Measurements from ENCODE around the gene CACFD1. TPM values are rescaled to one million over a fixed set of nuclear protein-coding genes. Genes with fewer than 3 reads are reported as not detected.
A peak's percentile ranks its signal among the peaks of the same experiment; 100 is the strongest.

CACFD1 gene
- total RNA-seq, 1 experiment from 2014 or later, result 7.5 TPM

DNA sequence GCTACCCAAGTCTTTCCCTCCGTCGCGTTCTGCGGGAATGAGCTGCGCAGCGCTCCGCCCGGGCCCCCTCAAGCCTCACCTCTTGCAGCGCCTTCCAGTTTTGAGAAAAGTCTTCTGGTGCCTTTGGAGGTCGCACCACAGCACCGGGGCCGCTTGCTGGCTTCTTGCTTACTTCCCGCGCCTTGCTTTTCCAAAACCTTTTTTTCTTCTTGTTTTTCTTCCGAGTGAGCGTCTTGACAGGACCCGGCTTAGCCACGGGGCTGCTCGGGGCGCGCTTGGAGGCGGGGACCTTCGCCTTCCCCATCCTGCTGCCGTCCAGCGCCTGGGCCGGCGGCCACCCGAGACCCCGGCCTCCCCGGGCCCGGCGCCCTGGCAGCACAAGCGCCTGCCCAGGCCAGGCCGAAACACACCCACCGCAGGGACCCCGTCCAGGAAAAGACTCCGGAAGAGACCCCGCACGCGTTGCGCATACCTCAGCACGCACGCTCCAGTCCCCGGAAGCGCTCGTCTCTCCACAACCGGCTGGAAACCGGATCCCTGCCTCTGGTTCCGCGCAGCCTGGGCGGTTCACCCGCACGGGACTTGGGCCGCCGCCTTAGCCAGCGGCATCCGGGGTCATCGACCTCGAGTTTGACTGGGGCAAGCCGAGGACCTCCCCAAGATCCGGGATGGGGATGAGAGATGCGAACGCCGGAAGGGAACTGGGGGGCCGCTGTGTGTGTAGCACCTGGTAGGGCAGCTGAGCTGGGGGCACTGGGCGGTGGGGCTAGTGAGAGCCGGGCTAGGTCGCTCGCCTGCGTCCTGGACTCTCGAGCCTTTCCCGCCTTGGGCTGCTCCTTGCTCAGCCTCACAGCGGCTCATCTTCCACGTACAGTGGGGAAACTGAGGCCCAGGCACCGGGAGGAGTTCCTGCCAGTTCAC, 42.0 kb upstream of the CACFD1 start, which contains the start of gene REXO4:
REXO4 (minus strand) TSS at position 470 of the 921 bp plus-strand sequence; CDS start at position 304, 166 bp downstream.
- POLR2A ChIA-PET (ENCODE audit: unreplicated experiment), result no interaction called here
- BruUV-seq (replicated peaks), result TSS peak; percentile 83

DNA sequence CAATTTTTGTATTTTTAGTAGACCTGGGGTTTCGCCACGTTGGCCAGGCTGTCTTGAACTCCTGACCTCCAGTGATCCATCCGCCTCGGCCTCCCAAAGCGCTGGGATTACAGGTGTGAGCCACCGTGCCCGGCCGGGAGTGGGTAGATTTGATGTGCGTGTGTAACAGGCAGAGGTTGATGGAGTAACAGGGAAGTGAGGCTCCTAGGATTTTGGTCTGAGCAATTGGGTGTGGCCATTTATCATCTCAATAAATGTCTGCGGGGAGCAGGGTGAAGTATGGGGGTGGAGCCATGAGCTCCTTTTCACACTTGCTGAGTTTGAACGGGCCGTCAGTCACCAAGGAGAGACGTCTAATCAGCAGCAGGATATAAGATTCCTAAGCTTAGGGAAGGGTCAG, 40.8 kb upstream of the CACFD1 start:
- Histone ChIP-seq H3K4me2 (ENCODE audit: low read length) (0 out of 2 replicates have a peak overlapping the region, but pooled peaks have one; percentile 86), H3K9me3 (ENCODE audit: low read length) (no peaks in the 10 kb centered on the region), H3K9ac (ENCODE audit: low read length) (no peak overlapping the region), H3K27ac (ENCODE audit: low read length) (no peak overlapping the region), H3K9me2 (replicated peaks; ENCODE audit: low read length) (no peaks in the 10 kb centered on the region), H3F3A (ENCODE audit: low read length, unreplicated experiment) (no peaks in the 10 kb centered on the region), H3K4me3 (ENCODE audit: low read length) (no peak overlapping the region), H3K36me3 (ENCODE audit: low read depth, low read length) (peaks cover 11% of the 10 kb centered on the region), H3K79me2 (ENCODE audit: low read length) (peaks cover 38% of the 10 kb centered on the region), H3K4me1 (ENCODE audit: insufficient read depth, low read length) (peaks cover 7% of the 10 kb centered on the region; the same call in 1 of the 2 replicates), H3K27me3 (ENCODE audit: low read length) (no peaks in the 10 kb centered on the region), H4K20me1 (ENCODE audit: low read length) (no peaks in the 10 kb centered on the region), H2AFZ (ENCODE audit: low read length) (no peak overlapping the region)
- ChIA-PET POLR2A (ENCODE audit: unreplicated experiment) (no interaction called here), CTCF (interaction anchor here (0.6 kb wide), 1 partner anchor 68 kb away, joined by 4 read pairs; no protein-coding TSS in a partner anchor)
- no TSS peak for BruUV-seq (replicated peaks)
- no peak for ATAC-seq
- intact Hi-C loops (cut with micrococcal nuclease), result no loop called here
- TF ChIP-seq EZH2phosphoT487 (IDR thresholded peaks at IDR 0.05; ENCODE audit: borderline replicate concordance, low read length), result no peak
- TF ChIP-seq, protein P1, sequence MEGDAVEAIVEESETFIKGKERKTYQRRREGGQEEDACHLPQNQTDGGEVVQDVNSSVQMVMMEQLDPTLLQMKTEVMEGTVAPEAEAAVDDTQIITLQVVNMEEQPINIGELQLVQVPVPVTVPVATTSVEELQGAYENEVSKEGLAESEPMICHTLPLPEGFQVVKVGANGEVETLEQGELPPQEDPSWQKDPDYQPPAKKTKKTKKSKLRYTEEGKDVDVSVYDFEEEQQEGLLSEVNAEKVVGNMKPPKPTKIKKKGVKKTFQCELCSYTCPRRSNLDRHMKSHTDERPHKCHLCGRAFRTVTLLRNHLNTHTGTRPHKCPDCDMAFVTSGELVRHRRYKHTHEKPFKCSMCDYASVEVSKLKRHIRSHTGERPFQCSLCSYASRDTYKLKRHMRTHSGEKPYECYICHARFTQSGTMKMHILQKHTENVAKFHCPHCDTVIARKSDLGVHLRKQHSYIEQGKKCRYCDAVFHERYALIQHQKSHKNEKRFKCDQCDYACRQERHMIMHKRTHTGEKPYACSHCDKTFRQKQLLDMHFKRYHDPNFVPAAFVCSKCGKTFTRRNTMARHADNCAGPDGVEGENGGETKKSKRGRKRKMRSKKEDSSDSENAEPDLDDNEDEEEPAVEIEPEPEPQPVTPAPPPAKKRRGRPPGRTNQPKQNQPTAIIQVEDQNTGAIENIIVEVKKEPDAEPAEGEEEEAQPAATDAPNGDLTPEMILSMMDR (conservative IDR thresholded peaks at IDR 0.05; ENCODE audit: low read depth, low read length), result no peak
- TF ChIP-seq EZH2 (IDR thresholded peaks at IDR 0.05; ENCODE audit: low read length, unreplicated experiment), result no peak
- DNase-seq, result no peak

More for the DNA sequence above, 42.0 kb upstream of the CACFD1 start, which contains the start of gene REXO4:
- Histone ChIP-seq H3F3A (ENCODE audit: low read length, unreplicated experiment) (no peaks in the 10 kb centered on the region), H3K79me2 (ENCODE audit: low read length) (peaks cover 46% of the 10 kb centered on the region), H3K27me3 (ENCODE audit: low read length) (no peaks in the 10 kb centered on the region), H3K27ac (ENCODE audit: low read length) (peak within 1 kb of the TSS; percentile 35), H3K4me1 (ENCODE audit: insufficient read depth, low read length) (peaks cover 7% of the 10 kb centered on the region; the same call in 1 of the 2 replicates), H3K9me3 (ENCODE audit: low read length) (no peaks in the 10 kb centered on the region), H3K4me3 (ENCODE audit: low read length) (peak within 1 kb of the TSS; percentile 96), H3K9ac (ENCODE audit: low read length) (peak within 1 kb of the TSS; percentile 94), H3K4me2 (ENCODE audit: low read length) (peak within 1 kb of the TSS; percentile 86), H2AFZ (ENCODE audit: low read length) (peak within 1 kb of the TSS; percentile 84), H4K20me1 (ENCODE audit: low read length) (no peaks in the 10 kb centered on the region), H3K9me2 (replicated peaks; ENCODE audit: low read length) (no peaks in the 10 kb centered on the region), H3K36me3 (ENCODE audit: low read depth, low read length) (peaks cover 11% of the 10 kb centered on the region)
- no peak for TF ChIP-seq EZH2 (IDR thresholded peaks at IDR 0.05; ENCODE audit: low read length, unreplicated experiment)
- TF ChIP-seq EZH2phosphoT487 (IDR thresholded peaks at IDR 0.05; ENCODE audit: borderline replicate concordance, low read length), result no peak
- TF ChIP-seq, protein P1 (conservative IDR thresholded peaks at IDR 0.05; ENCODE audit: low read depth, low read length), result no peak
- intact Hi-C loops (cut with micrococcal nuclease), result no loop called here
- DNase-seq, result peak; percentile 72
- CTCF ChIA-PET, result no interaction called here
- ATAC-seq, result peak; percentile 81
